Heart left ventricle (tissue), 16 donors: ENCODE measurements around the gene FOXP1. TPM values are rescaled to one million over a fixed set of nuclear protein-coding genes. Genes with fewer than 3 reads are reported as not detected.

Experiments
- ATAC-seq, 4 donors: fragments of 200-7000 bp; cut with Tn5 transposase; one replicate each; pipeline ENCODE4 v1.9.1; 2020 to 2022; ENCODE audit warnings: moderate library complexity in 4 of 4, mild to moderate bottlenecking in 3 of 4, moderate number of reproducible peaks in 1 of 4
- DNase-seq, 5 donors: peaks; one replicate each; pipeline ENCODE4 v3.0.0-alpha.2; 2020
- H3K27ac ChIP-seq, 12 donors: fragments of 200-600 bp; sonication (generic) in 4 of 12; one replicate each; pipeline versions ENCODE4 v1.5.0 to v1.8.0; 2016 to 2022; ENCODE audit warnings: mild to moderate bottlenecking in 2 of 12
- H3K27me3 ChIP-seq, 9 donors: fragments of 200-600 bp; sonication (generic) in 2 of 9; one replicate each; pipeline versions ENCODE4 v1.5.1 to v1.8.0; 2016 to 2022; ENCODE audit warnings: mild to moderate bottlenecking in 3 of 9
- H3K36me3 ChIP-seq, 9 donors: fragments of 200-600 bp; sonication (generic) in 2 of 9; one replicate each; pipeline versions ENCODE4 v1.5.0 to v1.8.0; 2018 to 2022; ENCODE audit warnings: mild to moderate bottlenecking in 2 of 9
- H3K4me1 ChIP-seq, 12 donors: fragments of 200-600 bp; sonication (generic) in 4 of 12; one replicate each; pipeline versions ENCODE4 v1.5.0 to v1.8.0; 2016 to 2022; ENCODE audit warnings: mild to moderate bottlenecking in 3 of 12
- H3K4me3 ChIP-seq, 12 donors: fragments of 200-600 bp; sonication (generic) in 4 of 12; one replicate each; pipeline versions ENCODE4 v1.5.0 to v1.8.0; 2017 to 2022; ENCODE audit warnings: mild to moderate bottlenecking in 9 of 12, moderate library complexity in 4 of 12
- H3K9me3 ChIP-seq, 12 donors: fragments of 200-600 bp; sonication (generic) in 4 of 12; one replicate each; pipeline versions ENCODE4 v1.5.0 to v1.8.0; 2016 to 2022; ENCODE audit warnings: mild to moderate bottlenecking in 1 of 12
- CTCF ChIP-seq, 12 donors: fragments of 200-600 bp; sonication (generic) in 4 of 12; IDR thresholded peaks; one replicate each; pipeline versions ENCODE4 v1.5.0 to v1.8.0; 2018 to 2022; ENCODE audit warnings: antibody characterized with exemption in 12 of 12, mild to moderate bottlenecking in 5 of 12
- POLR2A ChIP-seq, 2 donors: fragments of 450-650 bp; IDR thresholded peaks; one replicate each; pipeline ENCODE4 v1.6.1; 2017; ENCODE audit warnings: antibody characterized with exemption in 2 of 2, mild to moderate bottlenecking in 2 of 2, moderate library complexity in 2 of 2
- WGBS, 4 donors: extraction: QIAGEN DNeasy Blood & Tissue Kit in 2 of 4; methylation state at CpG; one replicate each; pipeline versions ENCODE4 v1.1.5 to v1.1.7; 2013 to 2018; 5-methylcytosine and 5-hydroxymethylcytosine counted together
- intact Hi-C, 10 donors: fragments of 100-400 bp; cut with DNase I; formaldehyde crosslinking; loops; one replicate each; pipeline versions ENCODE4 v1.11.1 to v1.14.2; 2022
- polyA plus RNA-seq, 2 donors: library from polyadenylated mRNA; stranded (reverse); fragments of 200-250 nt; gene quantifications; one replicate each; pipeline ENCODE4 v1.2.3, GENCODE V29; 2013
- total RNA-seq, 9 donors: library from RNA; depleted of rRNA in 2 of 9; stranded (reverse); fragments of >200 nt in 2 of 9; fragmentation: NEBNext Ultra II Directional in 3 of 9; extraction: Animal tissue kit (Norgen Biotek cat#: 25700) in 3 of 9; gene quantifications; one replicate each; pipeline versions ENCODE4 v1.1.0 to v1.2.4, GENCODE V29; 2016 to 2023
- donor health status: ischemic (EF 13 %, LVEDD 7.1; RV severe dilation, severe dysfunction).
- donor health status: healthy with polysubstance abuse.
- donor health status: DM: no; HTN: yes; CAD: no.
- donor health status: DM: no; HTN: no; CAD: no.
- donor health status: ischemic (EF 25% LVEDD 6.9; RV normal size, moderate dysfunction).
- donor health status: ischemic (EF 25% LVEDD 5.7; RV mildly dilated, moderate dysfunction).
- donor health status: healthy.
- donor health status: DM: yes; HTN: yes; CAD: no.
- donor health status: ischemic (EF 35%, LVEDD 5.7; RV mildly dilated, moderate dysfunction).
- donor health status: nonischemic (EF 11% LVEDD 7.7; RV severe dilation, severe dysfunction).
- donor health status: DM: yes; HTN: yes; CAD: no.
- donor health status: PGD.
- donor health status: ischemic (EF 29% LVEDD 5.4; RV normal size, mild dysfunction).
- donor health status: nonischemic (EF 23%, LVEDD 6.1; RV moderate dilation, normal function).

The FOXP1 gene
- total and polyA plus RNA-seq, 11 donors: 14.9 to 67.8 (median 41.1) TPM

GRCh38 chr3:71461114-71461513 lies 122.4 kb downstream of the FOXP1 start:
- DNase-seq (no peak), ATAC-seq (no peak)
- Histone ChIP-seq H3K27me3 (no peaks in the 10 kb centered on the region), H3K4me3 (no peak overlapping the region), H3K27ac (no peak overlapping the region), H3K9me3 (no peaks in the 10 kb centered on the region), H3K36me3 (no peaks in the 10 kb centered on the region), H3K4me1 (peaks cover 0 to 23% (median 7%) of the 10 kb centered on the region in 12 donors)
- TF ChIP-seq POLR2A (IDR thresholded peaks at IDR 0.05) (no peak), CTCF (IDR thresholded peaks at IDR 0.05) (no peak)
- WGBS, 4 donors: 95 to 97% (median 96%) methylated on average over 9 of the region's 9 CpGs
- intact Hi-C loops: no loop called here

DNA sequence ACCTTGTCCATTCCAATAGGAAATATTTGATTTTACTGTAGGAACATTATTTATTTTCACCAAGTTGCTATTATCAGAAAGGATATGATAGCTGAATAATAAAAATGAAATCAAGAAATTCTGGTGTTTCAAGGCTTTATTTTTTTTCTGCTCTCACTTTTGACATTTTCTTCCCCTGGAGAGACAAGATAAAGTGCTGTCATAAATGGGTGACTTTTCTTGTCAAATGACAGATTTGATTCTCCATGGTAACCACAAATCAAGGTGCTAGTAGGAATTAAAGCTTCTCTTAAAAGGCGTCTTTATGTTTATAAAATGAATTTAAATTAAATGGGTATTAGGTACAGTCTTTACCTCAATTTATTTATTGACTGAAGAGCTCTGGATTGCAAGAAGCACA lies 124.6 kb downstream of the FOXP1 start:
- Histone ChIP-seq H3K4me3 (no peak overlapping the region), H3K4me1 (peaks cover 0 to 24% (median 10%) of the 10 kb centered on the region in 12 donors), H3K27me3 (no peaks in the 10 kb centered on the region), H3K36me3 (no peaks in the 10 kb centered on the region), H3K27ac (no peak overlapping the region), H3K9me3 (no peaks in the 10 kb centered on the region)
- intact Hi-C loops: loop anchor here in 1 of 10 donors (10.0 kb wide), 1 partner anchor 126 kb away; the partner anchor contains the start of gene FOXP1
- WGBS, 4 donors: 93 to 96% (median 95%) methylated on average over 1 of the region's 1 CpG
- no peak for TF ChIP-seq CTCF (IDR thresholded peaks at IDR 0.05)
- no peak for TF ChIP-seq POLR2A (IDR thresholded peaks at IDR 0.05)
- ATAC-seq (no peak), DNase-seq (no peak)

GRCh38 chr3:71456826-71457225 lies 126.7 kb downstream of the FOXP1 start:
- ATAC-seq: no peak

GRCh38 chr3:71456156-71456555 lies 127.4 kb downstream of the FOXP1 start:
- H3K36me3 ChIP-seq: no peaks in the 10 kb centered on the region
- TF ChIP-seq POLR2A (IDR thresholded peaks at IDR 0.05) (no peak), CTCF (IDR thresholded peaks at IDR 0.05) (no peak)
- H3K9me3 ChIP-seq: no peaks in the 10 kb centered on the region
- peak overlapping the region in 2 of 12 donors; percentile 1 to 25 for H3K4me3 ChIP-seq
- no peak for ATAC-seq
- H3K4me1 ChIP-seq: peaks cover 0 to 42% (median 12%) of the 10 kb centered on the region in 12 donors
- no peaks in the 10 kb centered on the region for H3K27me3 ChIP-seq
- intact Hi-C loops: loop anchor here in 1 of 10 donors (10.0 kb wide), 1 partner anchor 129 kb away; the partner anchor contains the start of gene FOXP1
- no peak for DNase-seq
- 62 to 81% (median 65%) methylated on average over 4 of the region's 4 CpGs for WGBS, 4 donors
- H3K27ac ChIP-seq: peak overlapping the region in 1 of 12 donors; percentile 72

More at GRCh38 chr3:71456826-71457225, 126.7 kb downstream of the FOXP1 start:
- Histone ChIP-seq H3K27me3 (no peaks in the 10 kb centered on the region), H3K4me1 (peaks cover 0 to 35% (median 11%) of the 10 kb centered on the region in 12 donors), H3K9me3 (no peaks in the 10 kb centered on the region), H3K36me3 (no peaks in the 10 kb centered on the region), H3K4me3 (no peak overlapping the region), H3K27ac (peak overlapping the region in 1 of 12 donors; percentile 72)
- WGBS, 4 donors: 34 to 53% (median 41%) methylated on average over 1 of the region's 1 CpG
- no peak for TF ChIP-seq CTCF (IDR thresholded peaks at IDR 0.05)
- TF ChIP-seq POLR2A (IDR thresholded peaks at IDR 0.05): no peak
- intact Hi-C loops: loop anchor here in 1 of 10 donors (10.0 kb wide), 1 partner anchor 128 kb away; the partner anchor contains the start of gene FOXP1
- DNase-seq: no peak
